K562 (cell line): Measurements from ENCODE around the gene TYRO3. TPM values are rescaled to one million over a fixed set of nuclear protein-coding genes. Genes with fewer than 3 reads are reported as not detected.
A peak's percentile ranks its signal among the peaks of the same experiment; 100 is the strongest.

Source experiments
- ATAC-seq: fragments of 200-7000 bp; cut with Tn5 transposase; 3 replicates; pipeline ENCODE4 v1.9.1; 2020; ENCODE audit warnings: moderate library complexity
- BruUV-seq: library from RNA; stranded (reverse); fragments of 400-500 nt; replicated peaks from 2 replicates; lab custom pipeline; 2021; lab: Mats Ljungman, UMichigan
- CTCF ChIA-PET: fragments of 300-600 bp; formaldehyde crosslinking; extraction: SDS; loops from one replicate; lab custom pipeline; 2021; ENCODE audit warnings: low intra/inter-chr PET ratio; lab: Yijun Ruan, JAX
- POLR2A ChIA-PET: fragments of 300-600, 350-650 bp; sonication (Branson Sonifier 250); formaldehyde crosslinking; extraction: SDS; loops from one replicate; lab custom pipeline; 2021; ENCODE audit warnings: antibody characterized with exemption, inconsistent platforms; lab: Yijun Ruan, JAX
- DNase-seq, 4 experiments: peaks; one replicate each; pipeline versions ENCODE4 v3.0.0 to v3.0.0-alpha.2; 2011 to 2018; ENCODE audit warnings: low spot score in 3 of 4, mixed read lengths in 3 of 4; ENCODE audit errors: extremely low read depth in 1 of 4
- FAIRE-seq: peaks from 2 replicates; lab custom pipeline; 2011; peaks lifted over from hg19 to GRCh38; lab: Jason Lieb, UNC
- H2AFZ ChIP-seq: 2 replicates; pipeline ENCODE4 v1.6.0; 2011; ENCODE audit warnings: low read depth, low read length, control low read depth, inconsistent platforms
- H3K27ac ChIP-seq: fragments of 200-600 bp; 3 replicates; pipeline ENCODE4 v1.8.0; 2011; ENCODE audit warnings: low read depth, mild to moderate bottlenecking, control low read depth, inconsistent platforms, low read length, moderate library complexity, mixed read lengths; ENCODE audit errors: extremely low read depth
- H3K27me3 ChIP-seq, 2 experiments: fragments of 300-600 bp in 1 of 2; 2 replicates in 1 of 2; 3 replicates in 1 of 2; pipeline versions ENCODE4 v1.6.0 to v1.8.0; 2011; ENCODE audit warnings: inconsistent platforms in 2 of 2, low read length in 2 of 2, mild to moderate bottlenecking in 1 of 2, mixed read lengths in 1 of 2, moderate library complexity in 1 of 2; ENCODE audit not compliant: control insufficient read depth in 2 of 2, insufficient read depth in 2 of 2
- H3K36me3 ChIP-seq: fragments of 300-600 bp; 3 replicates; pipeline ENCODE4 v1.8.0; 2011; ENCODE audit warnings: mild to moderate bottlenecking, low read length, inconsistent platforms; ENCODE audit not compliant: control insufficient read depth, insufficient read depth
- H3K4me1 ChIP-seq, 2 experiments: fragments of 200-600 bp in 1 of 2; replicated peaks in 1 of 2; 2 replicates in 1 of 2; 3 replicates in 1 of 2; pipeline versions ENCODE4 v1.5.1 to v1.8.0; 2011; ENCODE audit warnings: inconsistent platforms in 2 of 2, low read length in 2 of 2, mild to moderate bottlenecking in 1 of 2, mixed read lengths in 1 of 2, moderate library complexity in 1 of 2; ENCODE audit not compliant: control insufficient read depth in 2 of 2, insufficient read depth in 2 of 2
- H3K4me2 ChIP-seq: 2 replicates; pipeline ENCODE4 v1.6.1; 2011; ENCODE audit warnings: low read length, control low read depth, inconsistent platforms, mixed read lengths; ENCODE audit not compliant: insufficient read depth
- H3K4me3 ChIP-seq: fragments of 200-600 bp; sonication (generic), shearing (Covaris generic); 2 replicates; pipeline ENCODE4 v1.5.1; 2016; ENCODE audit warnings: control low read depth, inconsistent platforms
- H3K79me2 ChIP-seq: fragments of 200-600 bp; 3 replicates; pipeline ENCODE4 v1.8.0; 2011; ENCODE audit warnings: low read length, inconsistent platforms; ENCODE audit not compliant: control insufficient read depth, insufficient read depth
- H3K9ac ChIP-seq, 2 experiments: 2 replicates each; pipeline versions ENCODE4 v1.6.0 to v1.6.1; 2011; ENCODE audit warnings: low read depth in 2 of 2, low read length in 2 of 2, control low read depth in 1 of 2, inconsistent platforms in 1 of 2, mild to moderate bottlenecking in 1 of 2, mixed read lengths in 1 of 2; ENCODE audit not compliant: insufficient read depth in 1 of 2
- H3K9me1 ChIP-seq: one replicate; pipeline ENCODE4 v1.6.0; 2011; ENCODE audit warnings: inconsistent platforms, mild to moderate bottlenecking, low read length, moderate library complexity; ENCODE audit not compliant: control insufficient read depth, insufficient read depth
- H3K9me3 ChIP-seq: replicated peaks from 2 replicates; pipeline ENCODE4 v1.5.1; 2011; ENCODE audit warnings: low read depth, low read length, inconsistent platforms; ENCODE audit not compliant: control insufficient read depth, insufficient read depth
- H4K20me1 ChIP-seq: replicated peaks from 2 replicates; pipeline ENCODE4 v1.6.1; 2011; ENCODE audit warnings: low read length, inconsistent platforms, mixed read lengths; ENCODE audit not compliant: control insufficient read depth, insufficient read depth
- HNRNPH1 ChIP-seq: fragments of 200-400 bp; formaldehyde crosslinking; optimal IDR thresholded peaks from 2 replicates; pipeline ENCODE3; 2017; ENCODE audit warnings: low read depth, mild to moderate bottlenecking, low read length, moderate library complexity
- TBP ChIP-seq: optimal IDR thresholded peaks from 2 replicates; pipeline ENCODE3; 2011; ENCODE audit warnings: low read depth, low read length, improper control_type of control experiment
- WGBS: fragments of 100-300 bp; shearing (Covaris generic); methylation state at CpG from one replicate; pipeline ENCODE4 v1.1.6; 2016; ENCODE audit warnings: low coverage, mixed read lengths; ENCODE audit not compliant: insufficient coverage; ENCODE audit errors: missing lambda C conversion rate; 5-methylcytosine and 5-hydroxymethylcytosine counted together
- in situ Hi-C: fragments of 300-500 bp; cut with MboI; formaldehyde crosslinking; loops from 4 replicates; pipeline ENCODE4 v1.15.0; 2018; ENCODE audit warnings: inconsistent platforms, mixed read lengths
- intact Hi-C: fragments of 100-400 bp; cut with micrococcal nuclease; formaldehyde crosslinking; loops from 2 replicates; pipeline ENCODE4 v1.14.2; 2022
- polyA plus RNA-seq, 8 experiments: library from polyadenylated mRNA; depleted of rRNA in 4 of 8; stranded (reverse) in 5 of 8; unstranded in 3 of 8; fragments of >200 nt; fragmentation: Nextera tagmentation in 2 of 8; fragmentation: Illumina TruSeq in 1 of 8; extraction: Ambion mirVana in 2 of 8; extraction: Trizol in 1 of 8; gene quantifications; 2 replicates each; pipeline versions ENCODE4 v1.2.1 to v1.2.3, GENCODE V29; 2011 to 2014; ENCODE audit warnings: inconsistent platforms in 1 of 8, missing spikeins in 1 of 8
- total RNA-seq, 7 experiments: library from RNA; depleted of rRNA in 6 of 7; stranded (reverse); fragments of >200 nt in 6 of 7; fragmentation: Illumina TruSeq in 2 of 7; extraction: Trizol in 2 of 7; gene quantifications; 2 replicates each; pipeline versions ENCODE4 v1.2.1 to v1.2.3, GENCODE V29; 2011 to 2021; ENCODE audit warnings: low replicate concordance in 1 of 7
- TF ChIP-seq, protein P1 (sequence below), 3 experiments: IDR thresholded peaks in 2 of 3; conservative IDR thresholded peaks in 1 of 3; 2 replicates each; pipeline ENCODE4 v1.5.1; 2011 to 2012; ENCODE audit warnings: low read length in 3 of 3, mild to moderate bottlenecking in 3 of 3, control low read depth in 2 of 3, improper control_type of control experiment in 1 of 3, inconsistent platforms in 1 of 3, low read depth in 1 of 3, mixed read lengths in 1 of 3, moderate library complexity in 1 of 3; ENCODE audit not compliant: insufficient read depth in 2 of 3
- TF ChIP-seq, protein P2 (sequence below): fragments of 250-450 bp; sonication (Bioruptor Pico); IDR thresholded peaks from 2 replicates; pipeline ENCODE4 v1.4.0; 2020; ENCODE audit warnings: mild to moderate bottlenecking, moderate library complexity

The TYRO3 gene
- total and polyA plus RNA-seq, 9 of the 15 experiments (the other 6 are each of a cell fraction or from before 2014, with no cell fraction given) = 2.6 to 39.6 (median 18.6) TPM

GRCh38 chr15:41561777-41562145 is 2.7 kb downstream of the TYRO3 start:
- peak; percentile 52 for FAIRE-seq

More at GRCh38 chr15:41561777-41562145, 2.7 kb downstream of the TYRO3 start:
- Histone ChIP-seq H3K27ac (no peak overlapping the region), H3K36me3 (peaks cover 41% of the 10 kb centered on the region), H3K27me3 (no peaks in the 10 kb centered on the region), H3K79me2 (peaks cover 17% of the 10 kb centered on the region), H3K4me2 (no peak overlapping the region; the same call in 1 of the 2 replicates), H3K9me1 (no peaks in the 10 kb centered on the region), H3K4me3 (no peak overlapping the region), H3K9ac (peak overlapping the region in 1 of 2 experiments; percentile 37; a peak in 2 of 4 replicates), H3K4me1 (peaks cover 73 to 84% of the 10 kb centered on the region in 2 experiments), H3K9me3 (no peaks in the 10 kb centered on the region), H4K20me1 (0 out of 2 replicates have a peak, but pooled peaks cover 3% of the 10 kb centered on the region), H2AFZ (no peak overlapping the region)
- CTCF ChIA-PET = no interaction called here
- TF ChIP-seq TBP (no peak), HNRNPH1 (no peak)
- TF ChIP-seq, protein P1, sequence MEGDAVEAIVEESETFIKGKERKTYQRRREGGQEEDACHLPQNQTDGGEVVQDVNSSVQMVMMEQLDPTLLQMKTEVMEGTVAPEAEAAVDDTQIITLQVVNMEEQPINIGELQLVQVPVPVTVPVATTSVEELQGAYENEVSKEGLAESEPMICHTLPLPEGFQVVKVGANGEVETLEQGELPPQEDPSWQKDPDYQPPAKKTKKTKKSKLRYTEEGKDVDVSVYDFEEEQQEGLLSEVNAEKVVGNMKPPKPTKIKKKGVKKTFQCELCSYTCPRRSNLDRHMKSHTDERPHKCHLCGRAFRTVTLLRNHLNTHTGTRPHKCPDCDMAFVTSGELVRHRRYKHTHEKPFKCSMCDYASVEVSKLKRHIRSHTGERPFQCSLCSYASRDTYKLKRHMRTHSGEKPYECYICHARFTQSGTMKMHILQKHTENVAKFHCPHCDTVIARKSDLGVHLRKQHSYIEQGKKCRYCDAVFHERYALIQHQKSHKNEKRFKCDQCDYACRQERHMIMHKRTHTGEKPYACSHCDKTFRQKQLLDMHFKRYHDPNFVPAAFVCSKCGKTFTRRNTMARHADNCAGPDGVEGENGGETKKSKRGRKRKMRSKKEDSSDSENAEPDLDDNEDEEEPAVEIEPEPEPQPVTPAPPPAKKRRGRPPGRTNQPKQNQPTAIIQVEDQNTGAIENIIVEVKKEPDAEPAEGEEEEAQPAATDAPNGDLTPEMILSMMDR (IDR thresholded peaks at IDR 0.05 in 2 of 3, conservative IDR thresholded peaks at IDR 0.05 in 1 of 3; ENCODE audit: insufficient read depth in 2 of 3, low read depth in 1 of 3, low read length in 3 of 3) = 0 out of 6 replicates have a peak, but pooled peaks of 1 of the 3 experiments have one; percentile 27
- TF ChIP-seq, protein P2, sequence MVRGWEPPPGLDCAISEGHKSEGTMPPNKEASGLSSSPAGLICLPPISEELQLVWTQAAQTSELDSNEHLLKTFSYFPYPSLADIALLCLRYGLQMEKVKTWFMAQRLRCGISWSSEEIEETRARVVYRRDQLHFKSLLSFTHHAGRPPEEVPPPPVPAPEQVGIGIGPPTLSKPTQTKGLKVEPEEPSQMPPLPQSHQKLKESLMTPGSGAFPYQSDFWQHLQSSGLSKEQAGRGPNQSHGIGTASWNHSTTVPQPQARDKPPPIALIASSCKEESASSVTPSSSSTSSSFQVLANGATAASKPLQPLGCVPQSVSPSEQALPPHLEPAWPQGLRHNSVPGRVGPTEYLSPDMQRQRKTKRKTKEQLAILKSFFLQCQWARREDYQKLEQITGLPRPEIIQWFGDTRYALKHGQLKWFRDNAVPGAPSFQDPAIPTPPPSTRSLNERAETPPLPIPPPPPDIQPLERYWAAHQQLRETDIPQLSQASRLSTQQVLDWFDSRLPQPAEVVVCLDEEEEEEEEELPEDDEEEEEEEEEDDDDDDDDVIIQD (CRISPR knock-in tag) = no peak
- 60% methylated on average over 3 of the region's 3 CpGs for whole genome bisulfite sequencing
- in situ Hi-C loops = no loop called here
- no TSS peak for BruUV-seq
- ATAC-seq (no peak), DNase-seq (peak in 2 of 4 experiments; percentile 40 to 50)
- intact Hi-C loops = no loop called here
- POLR2A ChIA-PET = interaction anchor here (0.5 to 2.6 kb wide), 7 partner anchors 10 to 358 kb away, joined by 3 to 16 read pairs (median 3); no protein-coding TSS in a partner anchor
